HFF-Myc (cell line): ENCODE results near the gene SHISA5.

Source experiments
- DNase-seq: peaks from one replicate; pipeline ENCODE4 v3.0.0-alpha.2; 2011; ENCODE audit warnings: low read depth; ENCODE audit errors: extremely low read depth
- H3K4me3 ChIP-seq: replicated peaks from 2 replicates; pipeline ENCODE4 v1.5.1; 2011; ENCODE audit warnings: low read depth, mild to moderate bottlenecking, control low read depth, low read length
- TF ChIP-seq, protein P1 (sequence below): IDR thresholded peaks from 2 replicates; pipeline ENCODE4 v1.5.1; 2012; ENCODE audit warnings: mild to moderate bottlenecking, low read depth, low read length, control low read depth; ENCODE audit errors: missing control alignments

Gene SHISA5

GRCh38 chr3:48418140-48418539 lies 85.8 kb downstream of the SHISA5 start:
- no peak for DNase-seq
- TF ChIP-seq, protein P1, sequence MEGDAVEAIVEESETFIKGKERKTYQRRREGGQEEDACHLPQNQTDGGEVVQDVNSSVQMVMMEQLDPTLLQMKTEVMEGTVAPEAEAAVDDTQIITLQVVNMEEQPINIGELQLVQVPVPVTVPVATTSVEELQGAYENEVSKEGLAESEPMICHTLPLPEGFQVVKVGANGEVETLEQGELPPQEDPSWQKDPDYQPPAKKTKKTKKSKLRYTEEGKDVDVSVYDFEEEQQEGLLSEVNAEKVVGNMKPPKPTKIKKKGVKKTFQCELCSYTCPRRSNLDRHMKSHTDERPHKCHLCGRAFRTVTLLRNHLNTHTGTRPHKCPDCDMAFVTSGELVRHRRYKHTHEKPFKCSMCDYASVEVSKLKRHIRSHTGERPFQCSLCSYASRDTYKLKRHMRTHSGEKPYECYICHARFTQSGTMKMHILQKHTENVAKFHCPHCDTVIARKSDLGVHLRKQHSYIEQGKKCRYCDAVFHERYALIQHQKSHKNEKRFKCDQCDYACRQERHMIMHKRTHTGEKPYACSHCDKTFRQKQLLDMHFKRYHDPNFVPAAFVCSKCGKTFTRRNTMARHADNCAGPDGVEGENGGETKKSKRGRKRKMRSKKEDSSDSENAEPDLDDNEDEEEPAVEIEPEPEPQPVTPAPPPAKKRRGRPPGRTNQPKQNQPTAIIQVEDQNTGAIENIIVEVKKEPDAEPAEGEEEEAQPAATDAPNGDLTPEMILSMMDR: no peak
- H3K4me3 ChIP-seq: no peak overlapping the region
